HL-60/S4 treated with retinoic acid at 250 ng/mL for 4 days and 3 days (cell line): ENCODE data around the gene NCOA7.
"Not testable (repeated sequence)": the region's sequence is repeated elsewhere in the genome, so short reads cannot be mapped to it uniquely, and the experiment has no call there.

Experiments used
- in situ Hi-C: fragments of 300-500 bp; cut with MboI; formaldehyde crosslinking; loops from 2 replicates; pipeline ENCODE4 v1.7.0; 2022; ENCODE audit warnings: low sequenced_read_pairs

NCOA7 gene

GRCh38 chr6:125753218-125753936 is 37.4 kb upstream of the NCOA7 start:
- in situ Hi-C loops = no loop called here

- in situ Hi-C loops = no loop called here
Measured at GRCh38 chr6:125753937-125754259, 36.9 kb upstream of the NCOA7 start.

GRCh38 chr6:125754566-125754965 is 36.2 kb upstream of the NCOA7 start:
- in situ Hi-C loops = no loop called here

DNA sequence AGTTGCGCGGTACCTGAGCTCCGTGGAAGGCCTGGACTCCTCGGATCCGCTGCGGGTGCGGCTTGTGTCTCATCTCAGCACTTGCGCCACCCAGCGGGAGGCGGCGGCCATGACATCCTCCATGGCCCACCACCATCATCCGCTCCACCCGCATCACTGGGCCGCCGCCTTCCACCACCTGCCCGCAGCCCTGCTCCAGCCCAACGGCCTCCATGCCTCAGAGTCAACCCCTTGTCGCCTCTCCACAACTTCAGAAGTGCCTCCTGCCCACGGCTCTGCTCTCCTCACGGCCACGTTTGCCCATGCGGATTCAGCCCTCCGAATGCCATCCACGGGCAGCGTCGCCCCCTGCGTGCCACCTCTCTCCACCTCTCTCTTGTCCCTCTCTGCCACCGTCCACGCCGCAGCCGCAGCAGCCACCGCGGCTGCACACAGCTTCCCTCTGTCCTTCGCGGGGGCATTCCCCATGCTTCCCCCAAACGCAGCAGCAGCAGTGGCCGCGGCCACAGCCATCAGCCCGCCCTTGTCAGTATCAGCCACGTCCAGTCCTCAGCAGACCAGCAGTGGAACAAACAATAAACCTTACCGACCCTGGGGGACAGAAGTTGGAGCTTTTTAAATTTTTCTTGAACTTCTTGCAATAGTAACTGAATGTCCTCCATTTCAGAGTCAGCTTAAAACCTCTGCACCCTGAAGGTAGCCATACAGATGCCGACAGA is 31.4 kb upstream of the NCOA7 start:
- in situ Hi-C loops = no loop called here

DNA sequence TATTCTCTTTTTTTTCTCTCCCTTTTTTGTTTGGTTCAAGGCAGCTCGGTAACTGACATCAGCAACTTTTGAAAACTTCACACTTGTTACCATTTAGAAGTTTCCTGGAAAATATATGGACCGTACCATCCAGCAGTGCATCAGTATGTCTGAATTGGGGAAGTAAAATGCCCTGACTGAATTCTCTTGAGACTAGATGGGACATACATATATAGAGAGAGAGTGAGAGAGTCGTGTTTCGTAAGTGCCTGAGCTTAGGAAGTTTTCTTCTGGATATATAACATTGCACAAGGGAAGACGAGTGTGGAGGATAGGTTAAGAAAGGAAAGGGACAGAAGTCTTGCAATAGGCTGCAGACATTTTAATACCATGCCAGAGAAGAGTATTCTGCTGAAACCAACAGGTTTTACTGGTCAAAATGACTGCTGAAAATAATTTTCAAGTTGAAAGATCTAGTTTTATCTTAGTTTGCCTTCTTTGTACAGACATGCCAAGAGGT is 30.8 kb upstream of the NCOA7 start:
- in situ Hi-C loops = loop anchor here (10.0 kb wide), 1 partner anchor 445 kb away; no protein-coding TSS in a partner anchor

DNA sequence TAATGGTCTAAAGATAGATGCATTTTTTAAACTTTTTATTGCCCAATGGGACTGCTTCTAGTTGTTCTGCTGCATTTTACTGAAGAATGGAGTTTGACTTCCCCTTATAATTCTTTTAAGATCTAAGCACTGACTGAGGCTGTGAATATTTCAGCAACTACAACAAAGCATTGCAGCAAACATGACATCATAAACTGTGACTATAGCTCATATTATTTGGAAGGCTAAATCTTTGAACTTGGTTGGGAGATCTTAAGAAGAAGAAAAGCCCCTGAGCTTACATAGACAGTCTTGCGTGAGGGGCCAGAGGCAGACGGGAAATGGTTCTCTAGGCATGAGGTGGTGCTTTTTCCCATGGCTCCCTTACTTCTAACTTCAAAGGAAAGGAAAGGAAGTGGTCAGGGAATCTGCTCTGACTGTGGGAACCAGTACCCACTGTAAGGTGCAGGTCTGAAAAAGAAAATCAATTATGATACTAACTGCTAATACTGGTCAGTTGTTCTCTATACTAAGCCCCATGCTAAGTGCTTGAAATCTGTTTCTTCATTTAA is 26.6 kb upstream of the NCOA7 start:
- in situ Hi-C loops = loop anchor here (10.0 kb wide), 1 partner anchor 449 kb away; no protein-coding TSS in a partner anchor

GRCh38 chr6:125765944-125766343 is 24.8 kb upstream of the NCOA7 start:
- in situ Hi-C loops = loop anchor here (10.0 kb wide), 1 partner anchor 451 kb away; no protein-coding TSS in a partner anchor

- in situ Hi-C loops = loop anchor here (10.0 kb wide), 1 partner anchor 452 kb away; no protein-coding TSS in a partner anchor
Measured at GRCh38 chr6:125766641-125767040, 24.1 kb upstream of the NCOA7 start.

GRCh38 chr6:125769147-125769783 is 21.5 kb upstream of the NCOA7 start:
- in situ Hi-C loops = loop anchor here (10.0 kb wide), 1 partner anchor 454 kb away; no protein-coding TSS in a partner anchor

DNA sequence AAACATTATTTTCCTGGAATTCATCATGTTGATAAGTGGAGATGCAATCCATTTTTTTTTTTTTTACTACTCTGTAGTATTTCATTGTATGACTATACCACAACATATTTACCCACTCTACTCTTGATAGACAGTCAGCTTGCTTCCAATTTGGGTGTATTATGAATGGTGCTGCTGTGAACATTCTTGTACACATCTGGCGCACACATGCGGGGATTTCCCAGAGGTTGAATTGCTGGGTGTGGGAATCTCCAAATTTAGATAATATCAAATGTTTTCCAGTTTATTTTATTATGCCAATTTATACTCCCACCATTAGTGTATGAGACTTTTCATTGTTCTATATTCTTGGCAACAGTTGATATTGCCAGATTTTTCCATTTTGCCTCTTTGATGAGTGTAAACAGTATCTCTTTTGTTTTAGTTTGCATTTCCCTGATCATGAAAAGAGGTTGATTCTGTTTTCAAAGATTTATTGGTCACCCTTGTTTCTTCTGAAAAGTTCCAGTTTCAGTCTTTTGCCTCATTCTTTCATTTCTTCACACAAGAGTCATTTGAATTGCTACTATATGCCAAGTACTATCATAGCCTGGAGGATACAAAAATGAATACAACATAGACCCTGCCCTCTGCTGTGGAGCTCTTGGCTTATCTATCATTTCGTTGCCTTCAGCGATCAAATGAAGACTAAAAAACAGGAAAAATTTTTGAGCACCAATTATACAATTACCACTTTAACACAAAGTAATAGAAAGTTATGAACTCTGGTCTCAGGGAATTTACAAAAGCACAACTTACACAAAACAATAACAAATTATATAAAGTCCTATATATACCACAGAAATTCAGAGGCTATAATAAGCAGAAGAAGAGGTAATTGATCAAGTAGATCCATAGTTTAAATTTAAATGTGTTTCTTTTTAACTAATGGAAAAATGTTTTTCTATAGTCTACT is 17.1 kb upstream of the NCOA7 start:
- in situ Hi-C loops = no loop called here

DNA sequence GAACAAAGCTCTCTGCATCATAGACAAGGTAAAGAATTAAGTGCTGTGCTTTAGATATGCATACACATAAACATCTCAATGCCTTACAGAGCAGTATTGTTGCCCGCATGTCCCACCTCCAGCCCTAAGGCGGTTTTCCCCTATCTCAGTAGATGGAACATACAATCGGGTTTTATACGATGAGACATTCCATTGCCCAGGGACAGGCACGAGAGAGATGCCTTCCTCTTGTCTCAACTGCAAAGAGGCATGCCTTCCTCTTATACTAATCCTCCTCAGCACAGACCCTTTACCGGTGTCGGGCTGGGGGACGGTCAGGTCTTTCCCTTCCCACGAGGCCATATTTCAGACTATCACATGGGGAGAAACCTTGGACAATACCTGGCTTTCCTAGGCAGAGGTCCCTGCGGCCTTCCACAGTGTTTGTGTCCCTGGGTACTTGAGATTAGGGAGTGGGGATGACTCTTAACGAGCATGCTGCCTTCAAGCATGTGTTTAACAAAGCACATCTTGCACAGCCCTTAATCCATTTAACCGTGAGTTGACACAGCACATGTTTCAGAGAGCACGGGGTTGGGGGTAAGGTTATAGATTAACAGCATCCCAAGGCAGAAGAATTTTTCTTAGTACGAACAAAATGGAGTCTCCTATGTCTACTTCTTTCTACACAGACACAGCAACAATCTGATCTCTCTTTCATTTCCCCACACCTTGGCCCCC is 14.5 kb upstream of the NCOA7 start:
- in situ Hi-C loops = not testable (repeated sequence)

DNA sequence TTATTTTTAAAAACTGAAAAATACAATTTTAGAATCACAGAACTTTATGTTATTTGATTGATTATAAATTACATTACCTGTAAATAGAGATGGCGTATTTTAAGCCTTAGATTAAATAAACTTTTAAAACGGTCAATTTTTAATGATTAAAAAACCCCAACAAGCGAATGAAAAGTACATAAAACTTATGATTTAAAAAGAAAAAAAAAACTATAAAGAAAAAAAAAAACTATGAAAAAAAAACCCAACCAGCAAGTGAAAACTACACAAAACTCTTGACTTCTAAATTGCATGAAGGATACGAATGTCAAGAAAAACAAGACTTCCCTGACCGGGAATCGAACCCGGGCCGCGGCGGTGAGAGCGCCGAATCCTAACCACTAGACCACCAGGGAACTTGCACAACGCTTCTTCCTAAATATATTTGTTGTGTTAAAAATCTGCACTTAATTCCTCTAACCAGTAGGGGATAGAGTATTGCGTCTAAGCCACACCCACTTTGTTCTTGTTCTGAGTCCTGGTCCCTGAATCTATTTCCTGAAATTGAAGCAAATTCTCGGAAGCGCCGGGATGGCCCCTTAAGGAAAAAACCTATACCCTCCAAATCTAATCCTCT is 10.7 kb upstream of the NCOA7 start:
- in situ Hi-C loops = loop anchor here (10.0 kb wide), 1 partner anchor 175 kb away; the partner anchor contains the start of gene HINT3

DNA sequence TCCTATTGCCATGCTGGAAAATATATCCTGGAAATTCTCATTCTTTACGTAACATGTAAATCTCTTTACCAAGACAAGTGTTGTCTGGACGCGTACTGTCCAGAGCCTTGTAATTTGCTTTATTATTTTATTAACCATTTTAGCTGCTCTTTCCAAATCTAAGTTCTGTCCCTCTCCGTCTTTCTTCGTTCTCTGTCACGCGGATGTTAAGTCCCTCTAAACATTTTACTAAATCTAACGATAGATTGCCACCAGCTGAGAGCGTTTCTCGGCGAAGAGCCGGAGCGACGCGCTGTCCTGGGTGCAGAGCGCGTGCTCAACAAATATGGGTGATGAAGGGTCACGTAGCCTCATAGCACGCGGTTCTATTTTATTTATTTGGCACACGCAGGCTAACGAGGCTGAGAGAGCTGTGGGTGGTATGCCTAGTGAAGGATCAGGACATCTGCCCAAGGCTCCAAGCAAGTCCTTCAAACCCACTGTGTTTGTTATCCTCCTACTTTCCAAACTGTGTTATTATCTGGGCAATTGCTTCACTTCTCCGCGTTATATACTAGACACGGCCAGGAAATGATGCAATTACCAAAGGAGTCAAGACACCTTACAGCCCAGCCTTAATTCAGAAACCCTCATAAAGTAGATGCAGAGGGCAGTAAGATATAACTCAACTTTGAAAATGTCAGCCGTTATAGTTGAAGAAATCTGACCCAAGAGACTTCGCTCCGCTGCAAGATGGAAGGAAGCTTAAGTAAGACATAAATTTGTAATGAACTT is 10.0 kb upstream of the NCOA7 start:
- in situ Hi-C loops = loop anchor here (10.0 kb wide), 1 partner anchor 174 kb away; the partner anchor contains the start of gene HINT3

- in situ Hi-C loops = loop anchor here (10.0 kb wide), 1 partner anchor 173 kb away; the partner anchor contains the start of gene HINT3
Measured at GRCh38 chr6:125781314-125781868, 9.4 kb upstream of the NCOA7 start.

DNA sequence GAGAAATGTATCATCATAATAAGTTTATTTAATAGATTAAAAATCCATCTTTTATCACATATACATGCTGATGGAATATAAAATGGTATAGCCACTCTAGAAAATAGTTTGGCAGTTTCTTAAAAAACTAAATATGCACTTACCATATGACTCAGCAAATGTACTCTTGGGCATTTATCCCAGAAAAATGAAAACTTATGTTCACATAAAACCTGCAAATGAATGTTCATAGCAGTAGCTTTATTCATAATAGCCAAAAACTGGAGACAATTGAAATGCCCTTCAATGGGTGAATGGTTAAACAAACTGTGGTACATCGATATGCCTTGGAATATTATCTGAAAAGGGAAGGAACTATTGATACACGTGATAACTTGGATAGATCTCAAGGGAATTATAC is 6.4 kb upstream of the NCOA7 start:
- in situ Hi-C loops = loop anchor here (10.0 kb wide), 1 partner anchor 170 kb away; the partner anchor contains the start of gene HINT3

- in situ Hi-C loops = loop anchor here (10.0 kb wide), 1 partner anchor 167 kb away; the partner anchor contains the start of gene HINT3
Measured at GRCh38 chr6:125787791-125788190, 3.0 kb upstream of the NCOA7 start.

DNA sequence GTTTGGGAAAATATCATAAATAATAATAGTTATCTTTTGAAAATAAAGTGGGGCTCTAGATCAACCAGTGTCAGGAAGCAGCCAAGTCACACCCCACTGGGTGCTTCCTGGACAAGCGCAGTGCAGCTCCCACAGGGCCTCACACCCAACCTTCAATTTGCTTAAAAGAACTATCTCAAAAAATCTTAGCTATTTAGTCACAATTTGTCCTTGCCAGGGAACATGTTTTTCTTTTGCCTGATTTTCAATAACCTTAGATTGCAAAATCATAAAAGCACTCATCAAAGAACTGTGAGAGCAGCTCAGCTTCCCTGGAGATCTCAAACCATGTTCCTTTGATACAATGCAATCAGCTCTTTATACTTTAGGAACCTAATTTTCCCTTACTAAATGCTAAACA is 1.6 kb upstream of the NCOA7 start:
- in situ Hi-C loops = loop anchor here (10.0 kb wide), 1 partner anchor 166 kb away; the partner anchor contains the start of gene HINT3
